Measurements from ENCODE around the gene CCPG1.
"Not testable (repeated sequence)": the region's sequence is repeated elsewhere in the genome, so short reads cannot be mapped to it uniquely, and the experiment has no call there.

The CCPG1 gene, protein sequence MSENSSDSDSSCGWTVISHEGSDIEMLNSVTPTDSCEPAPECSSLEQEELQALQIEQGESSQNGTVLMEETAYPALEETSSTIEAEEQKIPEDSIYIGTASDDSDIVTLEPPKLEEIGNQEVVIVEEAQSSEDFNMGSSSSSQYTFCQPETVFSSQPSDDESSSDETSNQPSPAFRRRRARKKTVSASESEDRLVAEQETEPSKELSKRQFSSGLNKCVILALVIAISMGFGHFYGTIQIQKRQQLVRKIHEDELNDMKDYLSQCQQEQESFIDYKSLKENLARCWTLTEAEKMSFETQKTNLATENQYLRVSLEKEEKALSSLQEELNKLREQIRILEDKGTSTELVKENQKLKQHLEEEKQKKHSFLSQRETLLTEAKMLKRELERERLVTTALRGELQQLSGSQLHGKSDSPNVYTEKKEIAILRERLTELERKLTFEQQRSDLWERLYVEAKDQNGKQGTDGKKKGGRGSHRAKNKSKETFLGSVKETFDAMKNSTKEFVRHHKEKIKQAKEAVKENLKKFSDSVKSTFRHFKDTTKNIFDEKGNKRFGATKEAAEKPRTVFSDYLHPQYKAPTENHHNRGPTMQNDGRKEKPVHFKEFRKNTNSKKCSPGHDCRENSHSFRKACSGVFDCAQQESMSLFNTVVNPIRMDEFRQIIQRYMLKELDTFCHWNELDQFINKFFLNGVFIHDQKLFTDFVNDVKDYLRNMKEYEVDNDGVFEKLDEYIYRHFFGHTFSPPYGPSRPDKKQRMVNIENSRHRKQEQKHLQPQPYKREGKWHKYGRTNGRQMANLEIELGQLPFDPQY

DNA sequence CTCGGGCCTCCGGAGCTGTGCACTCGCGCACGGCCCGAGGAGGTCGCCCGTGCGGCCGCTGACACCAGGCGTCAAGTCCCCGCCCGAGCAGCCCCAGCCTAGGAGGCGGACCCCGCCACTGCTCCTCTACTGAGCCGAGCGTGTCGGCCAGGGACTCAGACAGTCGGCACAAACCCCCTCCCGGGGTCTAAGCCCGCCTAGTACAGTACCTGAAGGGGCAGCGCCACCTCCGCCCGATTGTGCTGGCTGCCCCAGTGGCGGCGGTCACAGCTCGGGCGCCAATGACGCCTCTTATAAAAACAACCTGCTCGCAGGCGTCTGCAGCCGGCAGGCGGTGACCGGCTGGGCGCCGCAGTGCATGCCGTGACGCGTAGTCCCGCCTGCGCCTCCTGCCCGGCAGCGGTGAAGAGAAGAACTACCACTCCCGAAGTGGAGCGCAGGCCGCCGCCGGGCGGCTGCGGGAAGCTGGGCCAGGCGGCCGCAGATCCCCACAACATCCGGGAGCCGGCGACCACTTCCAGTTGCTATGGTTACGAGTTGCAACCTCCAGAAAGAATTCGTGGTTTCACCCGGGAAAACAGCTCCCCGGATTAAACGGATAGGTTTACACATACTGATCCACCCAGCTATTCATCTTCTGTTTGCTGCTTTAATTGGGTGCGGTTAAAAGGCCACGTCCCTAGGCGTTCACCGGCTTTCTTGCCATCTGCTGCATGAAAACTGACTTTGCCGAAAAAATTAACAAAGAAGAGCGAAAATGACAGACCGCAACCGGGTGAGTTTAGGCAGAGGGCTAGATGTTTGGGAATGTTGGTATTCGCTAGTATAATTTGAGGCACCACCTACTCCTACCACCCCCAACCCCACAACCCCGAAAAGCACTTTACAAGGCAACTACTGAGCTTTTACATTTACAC is at the start of gene CCPG1, which contains the start of gene PIERCE2:
TSS of gene CCPG1 (minus strand) at position 348 of the 917 bp plus-strand sequence. CDS start 18,935 bp downstream, outside the sequence.
TSS of gene PIERCE2 (plus strand) at position 484 of the 917 bp plus-strand sequence. CDS start at position 758, 274 bp downstream.
- peak; percentile 92 for DNase-seq

DNA sequence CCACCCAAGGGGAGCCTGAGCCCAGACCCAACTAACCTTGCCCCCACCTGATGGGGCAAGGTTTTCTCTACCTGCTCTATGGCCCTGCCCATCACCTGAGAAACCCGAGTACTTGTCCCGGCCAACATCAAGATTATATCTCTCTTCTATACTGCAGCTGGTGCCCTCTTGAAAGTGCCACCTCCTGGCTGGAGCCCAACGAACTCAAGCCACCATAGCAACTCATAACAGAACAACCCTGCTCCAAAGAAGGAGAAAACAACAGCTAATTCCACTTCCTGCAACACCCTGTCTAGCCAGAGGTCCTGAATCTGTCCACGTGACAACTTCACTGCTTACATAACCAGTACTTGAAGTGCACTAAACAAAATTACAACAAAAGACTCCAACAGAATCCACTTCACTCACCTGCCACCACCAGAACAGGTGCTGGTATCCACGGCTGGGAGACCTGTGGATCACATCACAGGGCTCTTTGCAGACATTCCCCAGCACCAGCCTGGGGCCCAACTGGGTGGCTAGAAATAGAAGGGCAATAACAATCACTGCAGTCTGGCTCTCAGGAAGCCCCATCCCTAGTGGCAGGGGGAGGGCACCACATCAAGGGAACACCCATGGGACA is 49.4 kb upstream of the CCPG1 start:
- DNase-seq, result no peak

DNA sequence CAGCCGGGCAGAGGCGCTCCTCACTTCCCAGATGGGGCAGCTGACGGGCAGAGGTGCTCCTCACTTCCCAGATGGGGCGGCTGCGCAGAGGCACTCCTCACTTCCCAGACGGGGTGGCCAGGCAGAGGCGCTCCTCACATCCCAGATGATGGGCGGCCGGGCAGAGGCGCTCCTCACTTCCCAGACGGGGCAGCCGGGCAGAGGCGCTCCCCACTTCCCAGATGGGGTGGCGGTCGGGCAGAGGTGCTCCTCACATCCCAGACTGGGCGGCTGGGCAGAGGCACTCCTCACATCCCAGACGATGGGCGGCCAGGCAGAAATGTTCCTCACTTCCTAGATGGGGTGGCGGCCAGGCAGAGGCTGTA is 38.9 kb upstream of the CCPG1 start:
- not testable (repeated sequence) for DNase-seq

- not testable (repeated sequence) for DNase-seq
Measured at GRCh38 chr15:55446379-55447029, 38.3 kb upstream of the CCPG1 start.

DNA sequence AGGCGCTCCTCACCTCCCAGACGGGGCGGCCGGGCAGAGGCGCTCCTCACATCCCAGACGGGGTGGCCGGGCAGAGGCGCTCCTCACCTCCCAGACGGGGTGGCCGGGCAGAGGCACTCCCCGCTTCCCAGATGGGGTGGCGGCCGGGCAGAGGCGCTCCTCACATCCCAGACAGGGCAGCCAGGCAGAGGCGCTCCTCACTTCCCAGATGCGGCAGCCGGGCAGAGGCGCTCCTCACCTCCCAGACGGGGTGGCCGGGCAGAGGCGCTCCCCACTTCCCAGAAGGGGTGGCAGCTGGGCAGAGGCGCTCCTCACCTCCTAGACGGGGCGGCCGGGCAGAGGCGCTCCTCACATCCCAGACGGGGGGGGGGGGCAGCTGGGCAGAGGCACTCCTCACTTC is 37.8 kb upstream of the CCPG1 start:
- DNase-seq, result not testable (repeated sequence)

GRCh38 chr15:55443141-55443540 is 35.0 kb upstream of the CCPG1 start:
- not testable (repeated sequence) for DNase-seq

- peak; percentile 48 for DNase-seq
Measured at GRCh38 chr15:55434989-55435825, 27.0 kb upstream of the CCPG1 start.

DNA sequence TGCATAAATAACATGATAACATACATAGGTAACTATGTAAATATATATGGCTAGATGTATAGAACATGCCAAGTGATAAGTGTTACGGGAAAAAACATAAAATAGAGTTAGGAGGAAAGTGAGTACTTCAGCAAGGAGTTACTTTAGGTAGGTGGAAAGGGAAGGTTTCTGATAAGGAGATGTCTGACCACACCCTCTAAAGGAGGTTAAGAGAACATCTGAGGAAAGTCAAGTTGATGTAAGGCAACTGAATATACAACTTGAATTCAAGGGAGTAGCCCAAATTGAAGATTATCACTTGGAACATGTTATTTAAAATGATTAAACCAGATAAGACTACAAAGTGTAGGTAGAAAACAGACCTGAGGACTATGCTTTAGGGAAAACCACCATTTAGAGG is 13.9 kb upstream of the CCPG1 start:
- no peak for DNase-seq

GRCh38 chr15:55420171-55420866 is 12.2 kb upstream of the CCPG1 start:
- DNase-seq, result no peak

DNA sequence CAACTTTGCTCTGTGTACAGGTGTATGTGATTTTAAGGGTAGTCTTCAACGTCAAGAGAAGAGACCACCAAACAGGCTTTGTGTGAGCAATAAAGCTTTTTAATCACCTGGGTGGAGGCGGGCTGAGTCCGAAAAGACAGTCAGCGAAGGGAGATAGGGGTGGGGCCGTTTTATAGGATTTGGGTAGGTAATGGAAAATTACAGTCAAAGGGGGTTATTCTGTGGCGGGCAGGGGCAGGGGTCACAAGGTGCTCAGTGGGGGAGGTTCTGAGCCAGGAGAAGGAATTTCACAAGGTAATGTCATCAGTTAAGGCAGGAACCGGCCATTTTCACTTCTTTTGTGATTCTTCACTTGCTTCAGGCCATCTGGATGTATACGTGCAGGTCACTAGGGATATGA is 9.5 kb upstream of the CCPG1 start:
- not testable (repeated sequence) for DNase-seq

GRCh38 chr15:55408976-55409375 is 817 bp upstream of the CCPG1 start:
- not testable (repeated sequence) for DNase-seq

- peak; percentile 44 for DNase-seq
Measured at GRCh38 chr15:55407498-55408011, 604 bp downstream of the CCPG1 start.

- peak; percentile 28 for DNase-seq
Measured at GRCh38 chr15:55403531-55403930, 4.6 kb downstream of the CCPG1 start.

DNA sequence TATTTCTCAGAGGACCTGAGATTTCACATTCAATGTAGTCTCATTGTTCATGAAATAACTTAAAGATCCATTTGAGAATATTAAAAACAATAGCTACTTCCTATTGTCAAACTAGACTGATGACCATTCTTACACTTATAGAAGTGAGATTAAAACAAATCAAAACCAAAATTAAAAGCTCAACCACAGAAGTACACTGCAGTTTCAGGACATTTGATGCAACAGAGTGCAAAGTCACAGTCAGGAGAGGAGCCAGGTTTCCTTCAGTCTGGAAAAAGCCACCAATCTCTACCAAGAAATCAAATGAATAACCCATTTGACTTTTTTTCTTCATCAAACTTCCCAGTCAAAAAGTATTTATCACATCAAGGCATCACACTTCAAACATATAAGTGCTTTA is 5.5 kb downstream of the CCPG1 start:
- DNase-seq, result no peak

DNA sequence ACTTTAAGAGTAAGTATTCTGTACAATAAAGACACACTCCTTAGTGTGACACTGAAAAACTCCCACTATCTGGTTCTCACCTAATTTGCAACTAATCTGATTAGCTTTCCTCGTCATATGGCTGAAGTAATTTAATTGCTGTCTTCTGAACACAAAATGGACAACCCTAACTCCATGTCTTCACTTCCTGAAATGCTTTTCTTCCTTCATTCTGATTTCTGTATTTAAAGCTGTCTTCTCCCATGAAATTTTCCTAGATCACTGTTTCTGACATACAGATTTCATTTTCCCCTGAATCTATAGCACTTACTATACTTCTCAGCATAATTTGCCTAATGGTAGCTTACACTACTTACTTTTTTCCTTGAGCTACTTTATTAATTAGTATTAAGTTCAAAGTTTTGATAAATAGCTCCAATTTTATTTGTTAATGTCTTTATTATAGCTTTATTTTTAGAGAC is 6.3 kb downstream of the CCPG1 start:
- DNase-seq, result no peak

- DNase-seq, result not testable (repeated sequence)
Measured at GRCh38 chr15:55400050-55400449, 8.1 kb downstream of the CCPG1 start.

DNA sequence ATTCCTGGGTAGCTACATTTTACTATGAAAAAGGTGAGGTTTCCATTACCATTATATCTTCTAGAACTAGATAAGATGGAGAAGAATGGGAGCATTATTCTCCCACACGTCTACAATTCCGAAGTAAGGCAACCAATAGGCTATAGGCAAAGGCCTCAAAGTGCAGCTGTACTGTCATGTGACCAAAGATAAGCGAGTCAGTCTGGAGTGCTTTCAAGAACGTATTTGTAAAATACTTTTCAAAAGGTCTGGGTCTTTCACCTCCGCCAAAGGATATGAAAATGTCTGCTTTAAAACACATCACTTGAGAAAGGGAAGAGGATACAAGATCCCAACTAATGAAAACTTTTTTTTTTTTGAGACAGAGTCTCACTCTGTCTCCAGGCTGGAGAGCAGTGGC is 9.9 kb downstream of the CCPG1 start:
- no peak for DNase-seq

- DNase-seq, result no peak
Measured at GRCh38 chr15:55394694-55395093, 13.5 kb downstream of the CCPG1 start.

DNA sequence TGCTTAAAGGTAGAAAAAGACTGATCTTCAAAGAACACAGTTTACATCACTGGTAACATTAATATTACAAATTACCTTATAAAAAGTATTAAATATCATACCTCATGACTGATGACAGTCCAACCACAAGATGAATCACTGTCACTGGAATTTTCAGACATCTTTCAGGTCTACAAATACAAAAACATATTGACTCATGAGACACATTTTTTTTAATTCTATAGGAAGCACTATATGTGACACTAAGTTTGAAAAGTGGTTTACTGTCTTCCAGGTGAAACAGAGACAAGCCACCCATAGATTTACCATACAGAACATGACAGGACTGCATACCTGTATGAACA is 18.9 kb downstream of the CCPG1 start:
- DNase-seq, result peak; percentile 18

GRCh38 chr15:55387027-55387426 is 21.1 kb downstream of the CCPG1 start:
- no peak for DNase-seq
